Stimulated activated CD8-positive, alpha-beta memory T cell treated with anti-CD3 and anti-CD28 coated beads, Interleukin-15, amount 100 ng/mL, for 24 hours (primary cell): Measurements from ENCODE around the gene TSPAN7.

ENCODE experiments used
- DNase-seq: peaks from one replicate; pipeline ENCODE4 v3.0.0-alpha.2; 2020; ENCODE audit warnings: low read depth

The TSPAN7 gene

GRCh38 chrX:38649221-38649620, 87.9 kb downstream of the TSPAN7 start:
- no peak for DNase-seq

DNA sequence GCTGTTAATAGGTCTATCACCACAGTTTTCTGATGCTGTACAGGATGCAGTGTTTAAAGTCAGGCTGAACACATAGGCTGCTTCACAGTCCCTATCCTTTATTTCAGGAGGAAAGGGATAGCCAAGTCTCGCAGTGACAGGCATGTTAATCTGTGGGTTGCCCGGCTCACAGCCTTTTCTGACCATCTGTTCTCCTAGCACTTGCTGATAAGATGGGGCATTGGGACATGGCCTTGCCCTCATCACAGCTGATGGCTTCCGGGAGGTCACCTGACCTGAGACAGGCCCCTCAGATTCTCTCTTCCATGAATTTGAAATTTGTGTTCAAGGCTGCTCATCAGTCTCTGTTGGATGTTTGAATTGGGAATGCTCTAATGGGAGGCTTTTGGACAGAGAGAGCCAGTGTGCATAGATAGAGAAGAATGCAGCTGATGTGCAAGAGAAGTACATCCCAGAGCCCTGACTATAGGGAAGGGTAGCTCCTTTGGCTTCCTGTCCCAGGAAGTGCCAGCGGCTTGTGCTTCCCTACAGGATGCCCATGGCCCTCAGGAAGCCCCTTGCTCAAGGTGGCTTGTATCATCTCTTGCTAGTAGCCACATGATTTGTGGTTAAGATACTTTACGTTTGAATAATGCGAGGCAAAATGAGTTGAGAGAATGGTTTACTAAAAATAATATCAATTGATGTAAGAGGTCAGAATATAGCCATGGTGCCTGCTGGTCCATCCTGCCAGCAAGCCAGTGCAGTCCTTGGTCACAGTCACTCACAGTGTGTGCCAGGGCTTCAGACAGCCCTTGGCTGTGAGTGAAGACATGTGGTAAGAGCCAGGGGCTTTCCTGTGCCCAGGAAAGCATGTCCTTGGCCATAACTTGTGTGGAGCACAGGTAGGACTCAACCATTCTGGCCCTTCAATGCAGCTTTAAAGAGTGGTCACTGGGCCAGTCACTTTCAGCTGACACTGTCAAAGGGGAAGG, 88.6 kb downstream of the TSPAN7 start:
- no peak for DNase-seq

DNA sequence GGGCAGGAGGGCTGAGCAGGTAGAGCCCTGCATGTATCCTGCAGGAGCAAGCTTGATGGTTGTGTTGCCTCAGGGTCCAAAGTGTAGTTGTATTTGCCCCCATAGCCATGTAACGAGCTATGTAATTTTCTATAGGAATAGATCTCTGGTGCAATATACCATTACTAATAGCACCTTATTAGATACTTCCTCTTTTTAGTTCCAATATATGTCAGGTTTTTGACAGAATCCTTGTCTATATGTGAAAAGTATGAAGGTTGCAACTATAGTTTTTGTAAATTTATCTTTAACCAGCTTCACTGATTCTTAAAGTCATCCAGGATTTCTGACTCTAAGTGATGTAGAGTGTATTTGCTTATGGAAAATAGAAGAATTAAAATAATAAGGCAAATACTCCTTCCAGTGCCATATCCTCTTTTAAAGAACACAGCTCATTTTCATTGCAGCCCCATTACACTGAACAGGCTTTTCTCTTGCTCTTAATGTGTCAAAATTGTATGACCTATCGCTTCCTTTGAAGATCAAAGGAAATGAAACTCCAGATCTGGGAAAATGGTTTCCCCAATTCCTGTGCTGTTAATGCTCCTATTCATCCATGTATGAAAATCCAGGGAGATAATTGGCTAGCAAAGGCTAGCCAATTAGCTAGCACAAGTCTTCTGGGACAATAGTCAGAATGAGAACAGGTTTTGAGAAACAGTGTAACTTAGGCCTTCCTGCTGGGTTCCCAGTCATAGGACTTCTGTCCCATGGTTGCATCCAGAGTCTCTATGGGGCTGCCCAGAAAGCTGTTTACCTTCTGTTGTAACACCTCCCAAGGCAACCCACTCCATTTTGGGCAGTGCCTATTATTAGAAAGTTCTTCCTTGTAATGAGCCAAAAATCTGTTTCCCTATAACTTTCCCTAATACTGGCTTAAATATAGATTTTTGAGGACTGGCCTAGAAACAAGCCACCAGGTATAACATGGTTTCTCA, 90.6 kb downstream of the TSPAN7 start:
- no peak for DNase-seq

DNA sequence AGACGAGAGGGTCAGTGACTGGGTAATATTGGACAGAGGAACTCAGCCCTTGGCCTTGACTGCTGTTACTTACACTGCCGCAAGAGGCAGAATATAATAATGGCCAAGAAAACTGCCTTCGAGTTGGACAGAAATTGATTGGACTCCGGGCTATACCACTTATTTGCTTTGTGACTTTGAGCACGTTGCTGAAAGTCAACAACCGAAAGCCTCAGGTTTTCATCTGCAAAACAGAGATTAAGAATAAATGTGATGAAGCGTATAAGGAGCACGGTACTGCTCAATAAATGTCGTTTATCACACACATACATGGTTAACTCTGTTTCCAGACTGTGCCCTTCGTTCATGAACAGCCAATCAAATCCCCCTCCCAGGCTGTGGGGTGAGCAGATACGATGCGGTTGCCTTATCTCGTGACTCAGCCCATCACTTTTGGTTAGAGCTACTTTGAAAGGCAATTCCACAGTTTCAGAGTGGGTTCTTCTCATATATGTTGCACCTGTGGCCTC, 91.6 kb downstream of the TSPAN7 start:
- no peak for DNase-seq

- DNase-seq, result no peak
Measured at GRCh38 chrX:38654302-38654701, 93.0 kb downstream of the TSPAN7 start.

GRCh38 chrX:38656350-38656915, 95.1 kb downstream of the TSPAN7 start:
- DNase-seq, result no peak

- no peak for DNase-seq
Measured at GRCh38 chrX:38657562-38657961, 96.2 kb downstream of the TSPAN7 start.

GRCh38 chrX:38660395-38661102, 99.2 kb downstream of the TSPAN7 start:
- no peak for DNase-seq

DNA sequence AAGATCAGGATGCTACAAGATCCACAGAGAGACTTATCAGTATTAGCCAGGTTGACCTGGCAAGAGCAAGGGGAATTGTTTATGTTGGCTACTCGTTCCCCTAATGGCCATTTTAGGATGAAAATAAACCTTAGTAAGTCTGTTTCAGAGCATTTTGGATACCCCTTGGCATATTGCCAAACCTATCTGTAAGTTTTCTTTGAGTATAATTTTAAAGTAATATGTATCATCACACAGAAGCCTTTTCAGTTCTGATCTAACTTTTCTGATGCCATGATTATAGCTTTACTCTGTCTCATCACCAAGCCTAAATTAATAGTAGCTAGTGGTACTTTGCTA, 99.7 kb downstream of the TSPAN7 start:
- no peak for DNase-seq

DNA sequence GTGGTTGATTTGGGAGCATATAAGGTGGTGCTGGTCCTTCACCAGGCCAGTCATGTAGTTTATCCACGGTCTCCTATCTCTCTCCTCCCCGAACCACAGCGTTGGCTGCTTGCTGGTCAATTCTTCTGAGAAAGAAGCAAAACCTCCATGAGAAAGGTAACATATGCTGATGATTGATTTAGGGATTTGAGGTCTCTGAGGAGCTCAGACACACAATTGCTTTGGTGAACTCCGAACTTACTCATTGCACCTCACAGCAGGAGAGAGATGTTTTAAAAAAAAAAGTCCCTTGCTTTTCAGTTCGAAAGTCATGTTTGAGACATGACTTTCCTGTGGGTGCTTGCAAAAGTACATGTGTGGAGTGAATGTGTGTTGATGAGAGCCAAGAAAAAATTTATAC, 100.2 kb downstream of the TSPAN7 start:
- no peak for DNase-seq

DNA sequence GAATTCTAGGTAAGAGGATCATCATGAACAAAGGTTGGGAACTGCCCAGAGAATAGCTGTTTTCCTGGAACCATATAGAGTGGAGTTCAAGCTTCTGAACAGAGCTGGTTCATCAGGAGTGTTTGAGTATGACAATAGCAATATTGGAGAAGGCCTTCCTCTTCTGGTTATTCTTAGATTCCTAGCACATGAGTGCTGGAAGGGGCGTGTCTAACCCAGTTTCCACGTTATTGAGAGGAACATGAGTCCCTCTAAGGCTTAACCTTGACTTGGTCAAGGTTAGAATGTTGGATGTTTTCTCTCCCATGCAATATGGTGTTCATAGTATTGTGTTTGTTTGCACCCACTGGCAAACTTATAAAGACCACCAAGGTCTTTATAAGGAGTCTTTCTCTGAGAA, 101.3 kb downstream of the TSPAN7 start:
- DNase-seq, result no peak

- DNase-seq, result no peak
Measured at GRCh38 chrX:38664285-38664684, 102.9 kb downstream of the TSPAN7 start.

GRCh38 chrX:38666909-38667308, 105.6 kb downstream of the TSPAN7 start:
- no peak for DNase-seq

DNA sequence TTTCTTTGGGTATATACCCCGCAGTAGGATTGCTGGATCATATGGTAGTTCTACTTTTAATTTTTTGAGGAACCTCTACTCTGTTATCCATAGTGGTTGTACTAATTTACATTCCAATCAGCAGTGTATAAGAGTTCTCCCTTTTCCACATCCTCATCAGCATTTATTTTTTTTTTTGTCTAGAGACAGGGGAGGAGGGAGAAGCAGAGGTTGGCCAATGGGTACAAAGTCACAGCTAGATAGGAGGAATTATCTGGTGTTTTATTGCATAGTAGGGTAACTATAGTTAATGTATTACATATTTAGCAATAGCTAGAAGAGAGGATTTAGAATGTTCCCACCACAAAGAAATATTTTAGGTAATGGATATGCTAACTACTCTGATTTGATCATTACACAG, 107.4 kb downstream of the TSPAN7 start:
- DNase-seq, result no peak

- DNase-seq, result no peak
Measured at GRCh38 chrX:38669428-38669827, 108.1 kb downstream of the TSPAN7 start.

DNA sequence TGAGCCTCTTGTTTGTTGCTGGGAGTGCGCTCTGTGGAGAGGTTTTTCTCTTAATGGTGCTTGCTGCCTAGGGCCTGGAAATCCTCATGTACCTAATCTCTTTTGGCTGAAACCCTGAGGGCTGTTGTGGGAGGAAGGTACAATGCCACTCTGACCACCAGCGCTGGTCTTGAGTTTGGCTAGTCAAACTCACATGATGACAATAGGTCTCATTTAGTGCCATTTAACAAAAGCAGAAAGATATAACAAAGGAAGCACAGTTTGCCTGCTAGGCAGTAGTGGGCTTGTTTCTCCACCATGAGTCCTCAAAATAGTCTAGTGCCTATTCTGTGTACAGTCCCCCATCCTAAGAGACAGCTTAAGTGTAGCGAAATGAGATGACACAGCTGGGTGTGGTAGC, 111.3 kb downstream of the TSPAN7 start:
- DNase-seq, result no peak

DNA sequence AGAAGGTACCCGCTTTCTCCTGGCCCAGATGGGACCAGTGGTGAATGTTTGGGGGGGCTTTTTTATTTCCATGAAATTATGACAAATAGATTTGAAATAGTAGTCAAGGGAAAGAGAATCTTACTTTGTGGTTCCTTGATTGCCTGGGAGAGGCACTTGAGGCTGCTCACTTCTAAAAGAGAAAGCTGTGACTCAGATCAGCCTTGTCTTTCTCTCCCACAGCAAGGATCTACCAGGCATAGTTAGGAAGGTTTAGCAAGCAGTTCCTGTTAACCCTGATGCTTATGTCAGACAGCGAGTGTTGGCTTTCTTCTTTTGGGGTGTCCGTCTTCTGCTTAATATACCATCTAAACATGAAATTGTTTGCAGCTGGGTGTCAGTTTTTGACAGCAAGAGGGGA, 114.5 kb downstream of the TSPAN7 start:
- no peak for DNase-seq

- DNase-seq, result no peak
Measured at GRCh38 chrX:38678183-38678582, 116.8 kb downstream of the TSPAN7 start.

DNA sequence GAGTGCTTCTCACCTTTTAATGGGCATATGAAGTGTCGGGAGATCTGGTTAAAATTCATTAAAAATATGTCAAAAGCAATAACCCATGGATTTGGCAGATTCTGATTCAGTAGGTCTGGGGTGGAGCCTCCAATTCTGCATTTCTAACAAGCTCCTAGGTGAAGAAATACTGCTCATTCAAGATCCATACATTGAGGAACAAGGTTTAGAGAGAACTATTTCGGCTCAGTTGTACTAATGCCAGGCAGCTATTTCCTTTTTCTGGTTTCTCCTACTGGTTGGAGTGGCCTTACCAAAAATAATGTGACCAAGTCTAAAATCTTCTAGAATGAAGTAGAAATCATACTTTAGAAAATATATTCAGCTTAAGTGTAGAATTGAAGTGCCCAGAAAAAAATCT, 117.5 kb downstream of the TSPAN7 start:
- no peak for DNase-seq

GRCh38 chrX:38679695-38680094, 118.4 kb downstream of the TSPAN7 start:
- DNase-seq, result no peak

- DNase-seq, result no peak
Measured at GRCh38 chrX:38682095-38682494, 120.8 kb downstream of the TSPAN7 start.

- no peak for DNase-seq
Measured at GRCh38 chrX:38692961-38693360, 131.6 kb downstream of the TSPAN7 start.
